DMS153 (cell line): ENCODE data around the gene PGGHG.
"Not testable (repeated sequence)": the region's sequence is repeated elsewhere in the genome, so short reads cannot be mapped to it uniquely, and the experiment has no call there.

ENCODE experiments used
- DNase-seq: peaks from one replicate; lab custom pipeline; 2025; lab: John Stamatoyannopoulos, UW

Gene PGGHG

DNA sequence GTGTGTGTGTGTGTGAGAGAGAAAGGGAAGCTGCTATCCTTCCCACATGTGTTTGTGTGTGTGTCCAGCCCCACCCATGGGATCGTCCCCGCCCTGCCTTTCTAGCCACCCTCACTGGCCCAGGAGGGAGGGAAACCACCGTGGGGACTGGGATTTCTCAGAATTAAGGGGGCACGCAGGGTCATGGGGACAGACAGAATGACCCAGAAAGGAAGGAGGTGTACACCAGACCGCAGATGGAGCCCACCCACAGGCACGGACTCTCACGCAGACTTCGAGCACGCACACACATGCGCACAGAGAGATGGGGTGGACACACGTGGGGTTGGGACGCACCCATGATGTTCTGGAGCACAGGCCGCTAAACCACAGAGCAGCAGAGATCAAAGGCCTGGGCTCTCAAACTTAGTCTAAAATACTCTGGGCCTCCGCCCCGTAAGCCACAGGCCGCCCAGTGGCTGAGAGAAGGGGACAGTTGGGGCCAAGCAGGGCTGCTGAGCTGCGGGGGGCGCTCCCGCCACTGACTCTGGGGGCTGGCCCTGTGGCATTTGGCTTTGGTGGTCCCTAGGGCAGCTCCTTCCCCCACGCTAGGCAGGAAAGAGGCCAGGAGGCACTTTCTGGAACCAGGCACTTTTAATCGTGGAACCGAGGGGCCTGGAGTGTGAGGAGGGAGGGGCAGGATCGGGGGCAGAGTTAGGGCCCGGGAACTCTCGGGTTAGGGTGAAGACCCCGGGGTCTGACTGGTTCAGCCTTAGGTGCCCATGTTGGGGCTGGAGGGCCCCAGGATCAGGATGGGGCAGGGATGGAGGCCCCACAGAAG, 8.9 kb downstream of the PGGHG start:
- DNase-seq, result no peak

DNA sequence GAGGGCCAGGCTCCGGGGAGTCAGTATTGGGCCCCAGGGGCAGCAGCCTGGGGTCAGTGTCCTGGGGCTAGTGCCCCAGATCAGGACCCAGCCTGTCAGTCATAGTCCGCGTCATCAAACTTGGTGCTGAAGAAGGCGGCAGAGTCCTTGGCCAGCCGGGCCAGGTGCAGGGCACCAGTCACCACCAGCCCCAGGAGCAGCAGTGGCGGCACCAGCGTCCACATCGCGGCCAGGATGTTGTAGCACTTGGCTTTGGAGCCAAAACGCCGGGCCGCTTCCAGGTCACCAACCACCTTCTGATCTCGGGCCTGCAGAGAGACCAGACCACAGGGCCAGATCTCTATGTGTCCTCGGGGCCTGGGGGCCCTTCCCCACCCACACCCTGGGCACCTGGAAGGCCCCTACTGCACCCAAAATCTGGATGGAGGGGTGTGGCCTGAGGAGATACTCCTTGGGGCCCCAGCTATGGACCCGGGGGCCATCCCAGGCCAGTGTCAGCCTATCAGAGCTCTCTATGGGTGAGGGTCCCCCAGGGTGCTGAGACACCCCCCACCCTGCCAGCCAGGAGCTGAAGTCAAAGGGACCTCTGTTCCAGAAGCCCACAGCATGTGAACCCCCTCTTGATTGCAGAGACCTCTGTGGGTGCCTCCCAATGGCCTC, 9.6 kb downstream of the PGGHG start:
- no peak for DNase-seq

GRCh38 chr11:299081-299891, 10.4 kb downstream of the PGGHG start, which contains the start of gene IFITM5:
TSS of gene IFITM5 (minus strand) at chr11:299526. CDS start at chr11:299490, 36 bp downstream.
- DNase-seq, result no peak

GRCh38 chr11:299951-300735, 11.2 kb downstream of the PGGHG start:
- DNase-seq, result no peak

GRCh38 chr11:303363-303762, 14.4 kb downstream of the PGGHG start:
- DNase-seq, result no peak

DNA sequence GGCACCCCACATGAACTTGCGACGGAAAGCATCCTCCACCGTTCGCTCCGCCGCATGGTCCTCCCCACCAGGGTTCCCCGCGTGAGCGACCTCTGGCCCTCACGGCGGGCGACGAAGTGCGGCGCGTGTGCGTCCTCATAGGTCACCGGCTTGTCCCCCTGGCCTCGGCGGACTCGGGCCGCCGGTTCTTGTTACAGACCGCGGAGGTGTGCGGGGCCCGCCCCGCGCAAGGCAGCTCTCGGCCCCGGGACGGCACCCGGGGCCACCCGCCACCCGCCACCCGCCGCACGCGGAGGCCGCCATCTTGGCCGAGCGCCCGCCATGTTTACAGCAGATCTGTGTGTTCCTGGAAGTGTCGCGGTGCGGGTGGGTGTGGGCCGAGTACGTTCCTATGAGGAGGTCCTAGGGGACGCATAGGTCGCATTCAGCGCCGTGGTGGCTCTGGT, 15.2 kb downstream of the PGGHG start:
- no peak for DNase-seq

DNA sequence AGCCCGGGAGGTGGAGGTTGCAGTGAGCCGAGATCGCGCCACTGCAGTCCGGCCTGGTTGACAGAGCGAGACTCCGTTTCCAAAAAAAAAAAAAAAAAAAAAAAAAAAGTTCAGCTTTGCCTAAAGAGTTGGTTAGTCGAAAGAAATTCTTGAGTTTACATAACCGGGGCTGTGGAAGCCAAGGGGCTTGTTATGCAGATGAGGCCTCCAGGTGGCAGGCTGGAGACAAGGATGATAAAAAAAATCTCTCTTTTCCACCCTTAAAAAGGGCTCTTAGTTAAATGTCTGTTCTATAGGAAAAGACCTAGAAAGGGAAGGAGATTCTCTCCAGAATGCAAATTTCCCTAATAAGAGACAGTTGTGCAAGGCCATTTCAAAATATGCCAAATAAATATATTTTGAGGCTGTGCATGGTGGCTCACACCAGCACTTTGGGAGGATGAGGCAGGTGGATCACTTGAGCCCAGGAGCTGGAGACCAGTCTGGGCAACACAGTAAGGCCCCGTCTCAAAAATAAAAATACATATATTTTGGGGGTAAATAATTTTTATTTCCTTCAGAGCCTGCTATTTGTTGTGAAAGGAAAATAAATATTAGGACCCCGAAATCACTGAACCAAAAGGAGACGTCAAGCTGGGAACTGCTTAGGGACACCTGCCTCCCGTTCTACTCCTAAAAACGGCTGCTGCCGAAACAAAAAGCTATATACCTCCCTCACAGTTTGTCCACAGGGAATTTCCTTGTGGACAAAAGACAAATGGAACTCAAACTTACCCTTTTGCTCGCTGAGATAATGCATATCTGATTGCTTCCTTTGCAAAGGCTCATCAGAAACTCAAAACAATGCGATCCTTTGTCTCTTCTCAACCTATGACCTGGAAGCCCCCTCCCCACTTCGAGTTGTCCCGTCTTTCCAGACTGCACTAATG, 16.3 kb downstream of the PGGHG start:
- no peak for DNase-seq

DNA sequence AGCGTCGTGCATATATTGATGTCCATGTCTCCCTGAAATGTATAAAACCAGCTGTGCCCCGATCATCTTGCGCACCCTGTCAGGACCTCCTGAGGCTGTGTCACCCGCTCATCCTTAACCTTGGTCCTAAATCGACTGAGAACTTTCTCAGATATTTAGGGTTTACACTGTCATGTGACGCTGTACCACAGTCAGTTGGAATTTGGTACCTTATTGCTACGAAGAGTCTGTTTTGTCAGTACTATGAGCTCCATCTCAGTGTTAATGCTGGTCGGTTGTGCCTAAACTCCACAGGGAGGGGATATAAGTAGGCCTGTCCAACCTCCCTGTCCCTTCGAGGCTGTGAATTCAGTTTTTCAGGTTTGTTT, 16.9 kb downstream of the PGGHG start:
- no peak for DNase-seq

DNA sequence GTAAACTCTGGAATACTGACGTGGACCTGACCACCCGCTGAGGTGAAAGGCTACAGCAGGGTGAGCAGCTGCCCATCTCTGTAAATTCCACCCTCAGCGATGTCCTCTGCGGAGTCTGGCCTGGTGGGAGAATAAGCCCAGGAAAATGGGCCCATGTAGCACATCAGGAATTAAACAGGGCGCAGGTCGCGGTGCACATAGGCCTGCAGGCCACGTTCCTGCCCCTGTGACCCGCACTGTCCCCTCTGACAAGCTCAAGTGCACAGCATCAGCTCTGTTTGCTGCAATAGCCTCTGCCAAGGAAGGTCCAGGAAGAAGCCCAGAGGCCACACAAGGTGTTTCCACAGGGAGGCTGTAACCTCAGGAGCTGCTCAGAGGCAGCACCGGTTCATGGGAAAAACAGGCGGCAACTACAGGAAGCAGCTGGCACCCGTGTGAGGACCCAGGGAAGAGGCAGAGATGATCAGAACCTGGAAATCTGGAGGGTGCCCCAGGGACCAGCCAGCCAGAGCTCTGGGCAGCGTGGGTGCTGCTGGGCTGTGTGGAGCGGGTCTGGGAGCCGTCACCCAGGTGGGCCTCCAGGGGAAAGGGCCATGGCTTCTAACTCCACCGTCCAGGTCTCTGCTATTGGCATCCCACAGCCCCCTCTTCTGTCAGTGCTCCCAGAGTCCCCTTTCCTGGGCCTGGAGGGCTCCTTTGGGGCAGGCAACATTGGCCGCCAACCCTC, 17.9 kb downstream of the PGGHG start:
- no peak for DNase-seq

- peak; percentile 27 for DNase-seq
Measured at GRCh38 chr11:307766-308708, 19.1 kb downstream of the PGGHG start, which contains the start of gene IFITM2. TSS of gene IFITM2 (plus strand) at chr11:307816. CDS start at chr11:308193, 377 bp downstream.

- not testable (repeated sequence) for DNase-seq
Measured at GRCh38 chr11:308740-309665, 20.1 kb downstream of the PGGHG start.

DNA sequence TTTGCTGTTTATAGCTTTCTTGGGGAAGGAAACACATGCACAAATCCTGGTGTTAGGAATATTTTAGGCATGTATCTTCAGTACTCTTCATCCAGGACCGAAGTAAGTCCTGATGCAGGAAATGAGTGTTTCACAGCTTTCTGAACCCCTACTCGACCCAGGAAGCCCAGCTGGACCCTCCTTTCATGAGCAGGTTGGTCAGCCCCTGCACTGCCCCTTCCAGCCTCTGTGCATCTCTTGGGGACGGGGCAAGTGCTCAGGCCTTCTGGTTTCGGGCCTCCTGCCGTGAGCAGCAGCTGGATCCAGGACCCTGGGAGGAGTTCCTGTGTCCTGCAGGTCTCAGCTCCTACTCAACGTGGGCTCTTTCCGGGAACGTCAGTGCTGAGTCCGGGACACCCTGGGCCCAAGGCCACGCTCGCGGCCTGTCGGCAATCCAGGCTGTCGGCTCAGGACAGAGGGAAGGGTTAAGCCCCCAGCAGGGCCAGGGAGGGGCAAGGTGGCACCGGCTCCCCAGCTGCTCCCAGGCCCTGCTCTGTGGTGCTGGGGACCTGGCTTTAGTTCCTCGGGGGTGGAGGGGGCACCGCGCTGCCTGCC, 21.1 kb downstream of the PGGHG start:
- DNase-seq, result not testable (repeated sequence)

DNA sequence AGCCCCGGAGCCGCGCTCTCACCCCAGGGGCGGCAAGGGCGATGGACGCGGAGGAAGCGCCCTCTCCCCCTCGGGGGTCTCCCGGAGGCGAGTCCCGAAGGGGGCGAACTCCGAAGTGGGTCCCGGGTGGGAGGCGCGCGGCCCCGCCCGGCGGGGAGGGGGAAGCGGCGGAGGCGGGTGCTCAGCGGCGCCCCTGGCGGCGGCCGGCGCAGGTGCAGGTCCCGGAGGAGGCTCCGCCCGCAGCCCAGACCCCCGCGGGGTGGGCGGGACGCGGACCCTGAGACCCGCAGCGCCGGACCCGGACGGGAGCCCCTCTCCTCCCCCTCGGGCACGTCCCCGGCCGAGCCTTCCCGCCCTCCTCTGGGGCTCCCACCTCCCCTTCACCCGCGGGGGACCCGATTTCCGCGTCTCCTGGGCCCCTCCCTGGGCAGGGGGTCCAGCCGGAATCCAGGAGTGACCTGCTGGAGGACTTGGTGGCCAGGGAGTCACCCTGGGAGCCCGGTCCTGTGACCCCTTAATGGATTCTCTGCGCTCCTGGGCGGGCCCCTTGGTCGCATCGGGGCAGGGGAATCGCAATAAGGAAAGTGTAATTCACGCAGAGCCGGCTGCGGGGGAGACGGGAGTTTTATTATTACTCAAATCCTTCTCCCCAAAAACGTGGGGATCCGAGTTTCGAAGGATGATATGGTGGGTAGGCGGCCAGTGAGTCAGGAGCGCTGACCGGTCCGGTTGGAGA, 22.3 kb downstream of the PGGHG start:
- not testable (repeated sequence) for DNase-seq

- no peak for DNase-seq
Measured at GRCh38 chr11:312092-312816, 23.3 kb downstream of the PGGHG start.

GRCh38 chr11:313304-313786, 24.4 kb downstream of the PGGHG start:
- no peak for DNase-seq
